Measurements from ENCODE around the gene TEX38.

Gene TEX38

DNA sequence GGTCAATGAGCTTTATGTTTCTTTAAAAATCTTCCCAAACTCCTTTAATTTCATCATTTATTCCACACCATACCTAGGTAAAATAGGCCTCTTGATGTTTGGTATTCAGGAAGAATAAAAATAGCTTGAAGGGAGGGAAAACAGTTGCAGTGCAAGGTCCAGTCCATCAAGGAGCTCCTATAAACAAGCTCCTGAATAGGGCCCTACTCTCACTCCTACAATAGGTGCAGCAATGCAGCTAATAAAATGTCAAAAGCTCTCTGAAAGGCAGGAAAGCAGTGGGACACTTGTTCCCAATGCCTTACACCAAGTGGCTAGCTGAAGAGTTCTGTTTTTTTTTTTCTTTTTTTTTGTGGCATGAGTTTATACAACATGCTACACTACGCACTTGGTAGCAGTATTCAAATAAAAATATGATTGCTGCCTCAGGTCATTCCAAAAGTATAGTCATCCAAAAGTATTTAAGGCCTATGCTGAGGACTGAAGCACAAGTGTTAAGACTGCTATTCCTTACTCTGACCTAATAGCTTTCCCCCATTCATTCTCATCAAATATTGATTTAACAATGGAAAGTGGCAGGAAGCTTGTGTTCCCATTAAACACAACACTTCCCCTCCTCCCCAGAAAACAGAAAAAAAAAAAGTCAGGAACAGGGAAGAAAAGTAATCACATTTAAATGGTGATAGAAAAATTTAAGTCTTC, 9.8 kb downstream of the TEX38 start:
- TF ChIP-seq, protein P1, sequence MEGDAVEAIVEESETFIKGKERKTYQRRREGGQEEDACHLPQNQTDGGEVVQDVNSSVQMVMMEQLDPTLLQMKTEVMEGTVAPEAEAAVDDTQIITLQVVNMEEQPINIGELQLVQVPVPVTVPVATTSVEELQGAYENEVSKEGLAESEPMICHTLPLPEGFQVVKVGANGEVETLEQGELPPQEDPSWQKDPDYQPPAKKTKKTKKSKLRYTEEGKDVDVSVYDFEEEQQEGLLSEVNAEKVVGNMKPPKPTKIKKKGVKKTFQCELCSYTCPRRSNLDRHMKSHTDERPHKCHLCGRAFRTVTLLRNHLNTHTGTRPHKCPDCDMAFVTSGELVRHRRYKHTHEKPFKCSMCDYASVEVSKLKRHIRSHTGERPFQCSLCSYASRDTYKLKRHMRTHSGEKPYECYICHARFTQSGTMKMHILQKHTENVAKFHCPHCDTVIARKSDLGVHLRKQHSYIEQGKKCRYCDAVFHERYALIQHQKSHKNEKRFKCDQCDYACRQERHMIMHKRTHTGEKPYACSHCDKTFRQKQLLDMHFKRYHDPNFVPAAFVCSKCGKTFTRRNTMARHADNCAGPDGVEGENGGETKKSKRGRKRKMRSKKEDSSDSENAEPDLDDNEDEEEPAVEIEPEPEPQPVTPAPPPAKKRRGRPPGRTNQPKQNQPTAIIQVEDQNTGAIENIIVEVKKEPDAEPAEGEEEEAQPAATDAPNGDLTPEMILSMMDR (IDR thresholded peaks at IDR 0.05; ENCODE audit: low read depth, low read length): no peak
- H3K4me3 ChIP-seq (ENCODE audit: low read depth, low read length): no peak overlapping the region

DNA sequence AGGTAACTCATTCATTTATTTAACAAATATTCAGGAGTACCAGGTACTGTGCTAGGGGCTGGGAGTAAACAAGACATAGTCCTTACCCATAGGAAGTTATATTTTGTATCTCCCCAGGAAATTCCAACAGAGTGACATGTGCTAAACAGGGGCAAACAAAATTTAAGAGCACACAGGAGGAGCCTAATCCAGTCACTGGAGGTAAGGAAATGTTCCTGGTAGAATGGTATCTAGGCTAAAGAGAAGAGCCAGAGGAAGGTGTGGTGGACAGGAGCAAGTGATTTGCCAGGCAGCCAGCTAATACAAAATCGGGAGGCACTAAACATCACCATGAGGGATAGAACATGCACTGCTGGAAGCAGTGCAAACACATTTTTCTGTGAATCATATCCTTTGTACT, 10.4 kb downstream of the TEX38 start:
- TF ChIP-seq, protein P1 (IDR thresholded peaks at IDR 0.05; ENCODE audit: low read depth, low read length): no peak
- no peak overlapping the region for H3K4me3 ChIP-seq (ENCODE audit: low read depth, low read length)

DNA sequence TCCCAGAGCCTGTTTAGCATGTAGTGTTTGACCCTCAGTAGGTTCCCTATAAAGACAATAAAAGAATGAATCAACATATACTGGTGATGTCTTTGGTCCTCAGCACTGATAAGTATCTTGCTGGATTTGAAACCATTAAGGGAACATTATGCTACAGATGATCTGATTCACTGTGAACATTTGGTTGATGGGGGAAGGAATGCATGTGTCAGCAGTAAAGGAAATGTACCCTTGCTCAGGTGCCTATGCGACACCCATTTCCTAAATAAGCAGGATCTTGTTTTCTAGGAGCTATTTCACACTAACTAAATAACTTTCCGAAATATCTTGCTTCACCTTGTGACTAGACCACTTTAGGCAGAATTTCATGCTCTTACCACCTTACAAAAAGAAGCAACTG, 13.0 kb downstream of the TEX38 start:
- TF ChIP-seq, protein P1 (IDR thresholded peaks at IDR 0.05; ENCODE audit: low read depth, low read length): no peak
- H3K4me3 ChIP-seq (ENCODE audit: low read depth, low read length): no peak overlapping the region

DNA sequence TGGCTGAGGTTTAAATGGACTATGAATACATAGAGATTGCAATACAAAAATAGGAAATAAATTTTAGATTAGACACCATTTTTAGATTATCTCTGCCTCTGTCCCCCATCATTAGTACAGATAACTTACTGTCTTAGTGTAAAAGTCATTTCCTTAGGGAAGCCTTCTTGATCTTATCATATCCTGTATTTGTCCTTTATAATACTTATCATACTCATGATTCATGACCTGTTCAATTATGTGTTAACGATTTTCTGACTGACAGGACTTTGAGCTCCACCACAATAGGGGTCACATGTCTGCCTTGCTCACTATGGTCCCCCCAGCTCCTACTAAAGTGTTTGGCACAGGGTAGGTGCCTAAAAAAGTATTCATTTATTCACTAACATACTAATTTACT, 14.6 kb downstream of the TEX38 start:
- TF ChIP-seq, protein P1 (IDR thresholded peaks at IDR 0.05; ENCODE audit: low read depth, low read length): no peak

DNA sequence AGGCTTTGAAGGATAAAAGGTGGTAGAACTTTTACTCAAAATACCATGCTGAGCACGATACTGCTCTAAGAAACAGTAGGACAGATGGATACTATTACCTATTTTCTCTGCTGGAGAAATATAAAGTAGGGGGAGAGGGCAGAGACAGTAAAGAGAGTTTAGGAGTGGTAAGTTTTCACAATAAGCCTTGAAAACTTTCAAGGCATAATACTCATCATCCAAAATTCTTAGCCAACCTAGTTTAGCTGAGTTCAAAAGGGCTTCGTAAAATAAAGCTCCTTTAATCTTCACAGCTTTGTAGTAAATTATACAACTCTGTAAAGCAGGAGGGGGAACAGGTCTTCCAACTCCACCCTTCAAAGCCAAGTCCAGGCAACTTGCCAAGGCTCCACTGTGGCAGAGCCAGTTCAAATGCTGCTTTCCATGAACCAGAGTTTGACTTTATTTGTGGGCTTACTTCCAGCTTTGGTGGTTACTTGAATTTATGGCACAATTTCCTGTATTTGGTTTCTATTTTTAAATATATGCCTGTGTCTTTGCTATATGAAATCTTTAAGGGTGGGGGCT, 15.5 kb downstream of the TEX38 start:
- TF ChIP-seq, protein P1 (IDR thresholded peaks at IDR 0.05; ENCODE audit: low read depth, low read length): no peak
- H3K4me3 ChIP-seq (ENCODE audit: low read depth, low read length): no peak overlapping the region

More for the DNA sequence above, 14.6 kb downstream of the TEX38 start:
- H3K4me3 ChIP-seq (ENCODE audit: low read depth, low read length): no peak overlapping the region

DNA sequence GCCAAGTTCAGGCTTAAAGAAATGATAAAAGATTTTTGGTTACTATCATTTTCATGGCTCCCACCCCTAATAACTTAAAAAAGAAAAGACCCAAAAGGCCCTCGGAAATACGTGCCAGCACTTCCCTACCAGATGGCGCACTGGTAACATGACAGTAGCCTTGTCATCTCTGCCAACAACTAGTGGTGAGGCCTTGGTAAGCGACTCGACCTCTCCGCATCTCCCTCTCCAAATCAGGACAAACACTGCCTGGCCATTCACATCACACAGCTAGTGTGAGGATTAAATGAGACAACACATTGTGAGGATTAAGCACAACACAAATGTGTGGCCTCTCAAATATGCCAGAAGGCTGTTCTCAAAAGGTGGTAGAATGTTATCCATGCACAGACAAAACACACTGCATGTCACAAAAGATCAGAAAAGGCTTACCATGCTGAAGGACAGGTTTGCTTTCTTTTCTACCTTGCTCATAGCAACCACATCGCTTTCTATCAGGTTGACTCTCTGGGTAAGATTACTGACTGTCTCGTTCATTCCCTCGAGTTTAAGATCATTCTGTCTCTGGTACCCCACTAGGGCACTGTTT, 16.4 kb downstream of the TEX38 start:
- TF ChIP-seq, protein P1 (IDR thresholded peaks at IDR 0.05; ENCODE audit: low read depth, low read length): no peak
- H3K4me3 ChIP-seq (ENCODE audit: low read depth, low read length): no peak overlapping the region

DNA sequence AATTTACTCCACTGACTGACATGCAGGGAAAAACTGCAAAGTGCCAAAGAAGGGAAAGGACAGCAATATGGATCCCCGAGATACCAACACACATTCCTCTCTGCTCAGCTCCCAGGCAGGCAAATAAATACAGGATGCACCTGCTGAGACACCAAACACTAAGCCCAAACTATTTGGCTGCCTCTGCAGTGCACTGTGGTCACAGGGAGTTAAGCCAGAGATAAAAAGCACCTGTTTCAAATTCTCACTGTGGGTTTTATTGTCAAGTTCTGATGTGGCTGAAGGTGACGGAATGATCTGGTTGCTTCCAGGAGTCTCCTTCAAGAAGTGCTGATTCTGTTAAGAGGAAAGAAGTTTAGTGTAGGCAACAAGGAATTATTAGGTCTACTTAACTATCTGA, 17.7 kb downstream of the TEX38 start:
- TF ChIP-seq, protein P1 (IDR thresholded peaks at IDR 0.05; ENCODE audit: low read depth, low read length): no peak
- no peak overlapping the region for H3K4me3 ChIP-seq (ENCODE audit: low read depth, low read length)

Measured in WI38 (cell line).